GM12872 (cell line): ENCODE data around the gene NPAS2.

Source experiments
- CTCF ChIP-seq: IDR thresholded peaks from 3 replicates; pipeline ENCODE4 v1.5.1; 2011; ENCODE audit warnings: low read depth, mild to moderate bottlenecking, low read length, moderate library complexity; ENCODE audit not compliant: insufficient read depth

Gene NPAS2

GRCh38 chr2:101002562-101003277, 182.8 kb downstream of the NPAS2 start:
- TF ChIP-seq CTCF, result no peak

- TF ChIP-seq CTCF, result no peak
Observed at GRCh38 chr2:101003278-101003775, 183.4 kb downstream of the NPAS2 start.

GRCh38 chr2:101004620-101005325, 184.8 kb downstream of the NPAS2 start:
- no peak for TF ChIP-seq CTCF

GRCh38 chr2:101006065-101006715, 186.3 kb downstream of the NPAS2 start:
- no peak for TF ChIP-seq CTCF

GRCh38 chr2:101007415-101008345, 187.7 kb downstream of the NPAS2 start:
- no peak for TF ChIP-seq CTCF

GRCh38 chr2:101011152-101011551, 191.2 kb downstream of the NPAS2 start:
- no peak for TF ChIP-seq CTCF
